K562 (cell line): ENCODE measurements around the gene LY6G6F. TPM values are rescaled to one million over a fixed set of nuclear protein-coding genes. Genes with fewer than 3 reads are reported as not detected.

Experiments
- BACH1 ChIP-seq: fragments of 200-800 bp; sonication (Bioruptor generic); IDR thresholded peaks from 2 replicates; pipeline ENCODE4 v1.6.1; 2016; ENCODE audit warnings: missing genetic modification characterization, missing compliant biosample characterization
- CUX1 ChIP-seq: fragments of 200-800 bp; sonication (Bioruptor generic); IDR thresholded peaks from 2 replicates; pipeline ENCODE4 v1.6.1; 2016; ENCODE audit warnings: missing genetic modification characterization, missing compliant biosample characterization
- GABPA ChIP-seq: fragments of 200-800 bp; sonication (Bioruptor generic); conservative IDR thresholded peaks from 2 replicates; pipeline ENCODE4 v1.6.1; 2016; ENCODE audit warnings: low read depth, missing genetic modification characterization, missing compliant biosample characterization
- MAFK ChIP-seq: IDR thresholded peaks from 2 replicates; pipeline ENCODE4 v1.6.1; 2011; ENCODE audit warnings: low read length, improper control_type of control experiment
- MAX ChIP-seq: sonication (generic); formaldehyde crosslinking; IDR thresholded peaks from 2 replicates; pipeline ENCODE4 v1.9.0; 2022; ENCODE audit warnings: mild to moderate bottlenecking, missing genetic modification reagents
- ZBTB11 ChIP-seq, 3 experiments: fragments of 200-800 bp in 1 of 3; fragments of 250-450 bp in 1 of 3; fragments of 450-650 bp in 1 of 3; sonication (Bioruptor Pico) in 1 of 3; sonication (Bioruptor generic) in 1 of 3; formaldehyde crosslinking in 1 of 3; IDR thresholded peaks; 2 replicates each; pipeline versions ENCODE4 v1.6.1 to v1.8.0; 2016 to 2022; ENCODE audit warnings: mild to moderate bottlenecking in 2 of 3, missing genetic modification characterization in 2 of 3, missing compliant biosample characterization in 1 of 3, moderate library complexity in 1 of 3
- ZNF280A ChIP-seq: fragments of 450-650 bp; IDR thresholded peaks from 2 replicates; pipeline ENCODE4 v1.6.1; 2018; ENCODE audit warnings: mild to moderate bottlenecking, low read depth; ENCODE audit not compliant: partially characterized antibody
- ZNF324 ChIP-seq: fragments of 250-450 bp; sonication (Bioruptor Pico); IDR thresholded peaks from 2 replicates; pipeline ENCODE4 v1.4.0; 2020; ENCODE audit warnings: mild to moderate bottlenecking
- ZNF766 ChIP-seq: fragments of 200-800 bp; sonication (Bioruptor generic); conservative IDR thresholded peaks from 2 replicates; pipeline ENCODE4 v1.6.1; 2016; ENCODE audit warnings: missing genetic modification characterization, missing compliant biosample characterization
- polyA plus RNA-seq, 8 experiments: library from polyadenylated mRNA; depleted of rRNA in 4 of 8; stranded (reverse) in 5 of 8; unstranded in 3 of 8; fragments of >200 nt; fragmentation: Nextera tagmentation in 2 of 8; fragmentation: Illumina TruSeq in 1 of 8; extraction: Ambion mirVana in 2 of 8; extraction: Trizol in 1 of 8; gene quantifications; 2 replicates each; pipeline versions ENCODE4 v1.2.1 to v1.2.3, GENCODE V29; 2011 to 2014; ENCODE audit warnings: inconsistent platforms in 1 of 8, missing spikeins in 1 of 8
- total RNA-seq, 7 experiments: library from RNA; depleted of rRNA in 6 of 7; stranded (reverse); fragments of >200 nt in 6 of 7; fragmentation: Illumina TruSeq in 2 of 7; extraction: Trizol in 2 of 7; gene quantifications; 2 replicates each; pipeline versions ENCODE4 v1.2.1 to v1.2.3, GENCODE V29; 2011 to 2021; ENCODE audit warnings: low replicate concordance in 1 of 7
- TF ChIP-seq, protein P1 (sequence below): fragments of 450-650 bp; formaldehyde crosslinking; conservative IDR thresholded peaks from 2 replicates; pipeline ENCODE4 v1.4.0; 2022; ENCODE audit warnings: mild to moderate bottlenecking, missing genetic modification characterization

Gene LY6G6F
- total and polyA plus RNA-seq, 9 of the 15 experiments (the other 6 are each of a cell fraction or from before 2014, with no cell fraction given) = 0.14 to 0.50 (median 0.28) TPM; not detected in 2

DNA sequence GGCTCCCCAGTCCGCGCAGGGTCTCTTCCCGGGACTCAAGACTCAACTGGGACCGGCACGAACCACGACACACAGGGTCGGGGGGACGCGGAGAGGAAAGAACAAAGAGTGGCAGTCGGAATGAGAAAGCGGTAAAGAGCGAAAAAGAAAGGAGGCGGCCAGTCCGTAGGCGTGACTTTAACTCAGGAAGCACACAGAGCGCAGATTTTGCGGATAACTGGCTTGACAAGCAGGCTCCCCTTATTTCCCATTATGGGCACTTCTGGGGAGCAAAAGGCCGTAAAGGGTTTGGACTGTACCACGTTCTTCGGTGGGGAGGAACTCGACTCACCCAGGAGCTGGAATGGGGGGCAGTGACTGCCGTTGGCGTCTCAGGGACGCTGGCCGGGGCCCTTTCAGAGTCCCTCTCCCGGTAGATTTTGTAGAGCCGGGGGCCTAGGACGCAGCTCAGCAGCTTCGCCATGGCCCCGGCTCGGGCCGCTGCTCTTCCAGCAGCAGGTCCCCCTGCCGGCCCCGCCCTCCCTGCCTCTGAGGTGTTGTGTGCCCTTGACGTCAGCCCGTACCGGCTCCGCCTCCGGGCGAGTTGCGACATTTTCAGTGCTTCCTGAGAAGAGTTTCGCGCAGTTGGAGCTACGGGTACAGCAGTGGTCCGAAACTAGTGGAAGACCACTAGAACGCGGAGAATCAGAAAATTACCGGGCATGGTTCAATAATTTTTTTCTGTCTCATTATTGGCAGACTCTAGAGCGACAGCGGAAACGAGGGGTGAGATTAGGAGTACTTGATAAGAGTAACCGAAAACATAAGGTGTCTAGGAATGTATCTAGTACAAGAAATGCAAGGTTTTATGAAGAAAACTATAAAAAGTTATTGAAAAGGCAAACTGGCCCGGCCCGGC lies 3.6 kb upstream of the LY6G6F start, which contains the start of gene ABHD16A (continued):
- TF ChIP-seq, protein P1, sequence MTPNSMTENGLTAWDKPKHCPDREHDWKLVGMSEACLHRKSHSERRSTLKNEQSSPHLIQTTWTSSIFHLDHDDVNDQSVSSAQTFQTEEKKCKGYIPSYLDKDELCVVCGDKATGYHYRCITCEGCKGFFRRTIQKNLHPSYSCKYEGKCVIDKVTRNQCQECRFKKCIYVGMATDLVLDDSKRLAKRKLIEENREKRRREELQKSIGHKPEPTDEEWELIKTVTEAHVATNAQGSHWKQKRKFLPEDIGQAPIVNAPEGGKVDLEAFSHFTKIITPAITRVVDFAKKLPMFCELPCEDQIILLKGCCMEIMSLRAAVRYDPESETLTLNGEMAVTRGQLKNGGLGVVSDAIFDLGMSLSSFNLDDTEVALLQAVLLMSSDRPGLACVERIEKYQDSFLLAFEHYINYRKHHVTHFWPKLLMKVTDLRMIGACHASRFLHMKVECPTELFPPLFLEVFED = 0 out of 2 replicates have a peak, but pooled peaks have one; percentile 11
- TF ChIP-seq CUX1 (CRISPR knock-in tag) (peak; percentile 99), MAFK (peak; percentile 40; the same call in 1 of the 2 replicates), MAX (CRISPR knock-in tag) (peak; percentile 39), BACH1 (tag) (peak; percentile 60; the same call in 1 of the 2 replicates), GABPA (tag) (peak; percentile 80), ZNF280A (no peak), ZBTB11 (CRISPR knock-in tag; IDR thresholded peaks at IDR 0.05) (peak in 1 of 3 experiments; percentile 79; a peak in 2 of 6 replicates), ZNF766 (CRISPR knock-in tag) (0 out of 2 replicates have a peak, but pooled peaks have one; percentile 91), ZNF324 (CRISPR knock-in tag) (no peak; the same call in 1 of the 2 replicates)
